HepG2 (cell line): ENCODE measurements around the gene OSBPL10. TPM values are rescaled to one million over a fixed set of nuclear protein-coding genes. Genes with fewer than 3 reads are reported as not detected.

Source experiments
- ATAC-seq: fragments of 200-7000 bp; cut with Tn5 transposase; 3 replicates; pipeline ENCODE4 v1.9.1; 2020; ENCODE audit warnings: mild to moderate bottlenecking, moderate library complexity
- BruUV-seq: library from RNA; stranded (reverse); fragments of 400-500 nt; replicated peaks from 2 replicates; lab custom pipeline; 2021; lab: Mats Ljungman, UMichigan
- CTCF ChIA-PET: fragments of 300-600 bp; formaldehyde crosslinking; extraction: SDS; loops from one replicate; lab custom pipeline; 2021; ENCODE audit warnings: low total read pairs, inconsistent platforms, low intra/inter-chr PET ratio; lab: Yijun Ruan, JAX
- POLR2A ChIA-PET: fragments of 350-600 bp; sonication (Branson Sonifier 250); formaldehyde crosslinking; loops from one replicate; lab custom pipeline; 2020; ENCODE audit warnings: antibody characterized with exemption, inconsistent platforms; lab: Yijun Ruan, JAX
- DNase-seq: peaks from one replicate; pipeline ENCODE4 v3.0.0-alpha.2; 2015; ENCODE audit warnings: low spot score
- FAIRE-seq: peaks from 3 replicates; lab custom pipeline; 2011; peaks lifted over from hg19 to GRCh38; lab: Jason Lieb, UNC
- H2AFZ ChIP-seq: one replicate; pipeline ENCODE4 v1.6.1; 2011; ENCODE audit warnings: low read length, inconsistent platforms
- H3K27ac ChIP-seq: fragments of 300-600 bp; 3 replicates; pipeline ENCODE4 v1.8.0; 2011; ENCODE audit warnings: mixed run types, mild to moderate bottlenecking, mixed read lengths, low read length, inconsistent platforms; ENCODE audit not compliant: insufficient read depth; ENCODE audit errors: extremely low read length
- H3K27me3 ChIP-seq, 2 experiments: fragments of 200-600 bp in 1 of 2; 2 replicates in 1 of 2; 3 replicates in 1 of 2; pipeline versions ENCODE4 v1.6.0 to v1.8.0; 2011; ENCODE audit warnings: low read length in 2 of 2, mild to moderate bottlenecking in 2 of 2, moderate library complexity in 2 of 2, inconsistent platforms in 1 of 2; ENCODE audit not compliant: insufficient read depth in 2 of 2, control insufficient read depth in 1 of 2
- H3K36me3 ChIP-seq, 2 experiments: fragments of 200-600 bp in 1 of 2; replicated peaks in 1 of 2; 2 replicates in 1 of 2; 3 replicates in 1 of 2; pipeline versions ENCODE4 v1.5.1 to v1.8.0; 2011; ENCODE audit warnings: low read length in 2 of 2, inconsistent platforms in 1 of 2; ENCODE audit not compliant: insufficient read depth in 2 of 2, control insufficient read depth in 1 of 2
- H3K4me1 ChIP-seq: 2 replicates; pipeline ENCODE4 v1.5.1; 2012; ENCODE audit warnings: low read length, inconsistent platforms; ENCODE audit not compliant: insufficient read depth
- H3K4me2 ChIP-seq: 2 replicates; pipeline ENCODE4 v1.6.0; 2011; ENCODE audit warnings: low read depth, low read length, inconsistent platforms
- H3K4me3 ChIP-seq, 3 experiments: fragments of 200-600 bp in 1 of 3; sonication (generic), shearing (Covaris generic) in 1 of 3; replicated peaks in 1 of 3; 2 replicates each; pipeline ENCODE4 v1.5.1; 2011 to 2016; ENCODE audit warnings: low read length in 3 of 3, inconsistent platforms in 2 of 3, low read depth in 2 of 3, mild to moderate bottlenecking in 2 of 3, control low read depth in 1 of 3, mixed read lengths in 1 of 3; ENCODE audit not compliant: insufficient read depth in 1 of 3
- H3K79me2 ChIP-seq: one replicate; pipeline ENCODE4 v1.6.1; 2011; ENCODE audit warnings: low read length, inconsistent platforms; ENCODE audit not compliant: insufficient read depth
- H3K9ac ChIP-seq: 2 replicates; pipeline ENCODE4 v1.6.0; 2011; ENCODE audit warnings: mild to moderate bottlenecking, low read depth, low read length, inconsistent platforms; ENCODE audit not compliant: insufficient read depth
- H3K9me3 ChIP-seq: 2 replicates; pipeline ENCODE4 v1.5.1; 2012; ENCODE audit warnings: mild to moderate bottlenecking, low read length
- H4K20me1 ChIP-seq: 2 replicates; pipeline ENCODE4 v1.6.0; 2011; ENCODE audit warnings: inconsistent platforms, mild to moderate bottlenecking, low read length, moderate library complexity; ENCODE audit not compliant: insufficient read depth
- BHLHE40 ChIP-seq: IDR thresholded peaks from 2 replicates; pipeline ENCODE4 v1.6.1; 2011; ENCODE audit warnings: low read length, improper control_type of control experiment
- CHD4 ChIP-seq: fragments of 200-600 bp; sonication (generic); IDR thresholded peaks from 2 replicates; pipeline ENCODE4 v1.7.0; 2017; ENCODE audit warnings: mild to moderate bottlenecking, low read length, borderline replicate concordance
- CREM ChIP-seq, 2 experiments: sonication (generic) in 1 of 2; formaldehyde crosslinking in 1 of 2; IDR thresholded peaks; 2 replicates each; pipeline versions ENCODE4 v1.4.0 to v1.6.1; 2016 to 2020; ENCODE audit warnings: antibody characterized with exemption in 1 of 2, mild to moderate bottlenecking in 1 of 2, missing genetic modification reagents in 1 of 2
- DMAP1 ChIP-seq: IDR thresholded peaks from 2 replicates; pipeline ENCODE4 v1.6.1; 2016
- FOSL1 ChIP-seq: sonication (generic); formaldehyde crosslinking; IDR thresholded peaks from 2 replicates; pipeline ENCODE4 v1.9.0; 2021; ENCODE audit warnings: missing genetic modification reagents, borderline replicate concordance
- FOXA3 ChIP-seq: IDR thresholded peaks from 2 replicates; pipeline ENCODE4 v1.6.1; 2016; ENCODE audit warnings: missing genetic modification reagents, missing compliant biosample characterization
- FOXK2 ChIP-seq: fragments of 450-650 bp; IDR thresholded peaks from 2 replicates; pipeline ENCODE4 v1.6.1; 2016
- IKZF4 ChIP-seq: sonication (generic); formaldehyde crosslinking; IDR thresholded peaks from 2 replicates; pipeline ENCODE4 v1.5.1; 2020; ENCODE audit warnings: borderline replicate concordance, mild to moderate bottlenecking, low read depth, missing genetic modification reagents; ENCODE audit errors: not compliant biosample characterization
- KDM5B ChIP-seq: sonication (generic); formaldehyde crosslinking; IDR thresholded peaks from 2 replicates; pipeline ENCODE4 v1.4.0; 2020; ENCODE audit warnings: missing genetic modification reagents, mild to moderate bottlenecking, borderline replicate concordance
- MZF1 ChIP-seq: sonication (generic); formaldehyde crosslinking; IDR thresholded peaks from 2 replicates; pipeline ENCODE4 v1.8.1; 2023; ENCODE audit warnings: mild to moderate bottlenecking, missing genetic modification reagents, borderline replicate concordance
- POGZ ChIP-seq: sonication (generic); formaldehyde crosslinking; IDR thresholded peaks from 2 replicates; pipeline ENCODE4 v1.4.0; 2020; ENCODE audit warnings: mild to moderate bottlenecking, missing genetic modification reagents
- POLR2AphosphoS5 ChIP-seq: IDR thresholded peaks from 2 replicates; pipeline ENCODE4 v1.6.1; 2012; ENCODE audit warnings: low read depth, low read length
- SNAI1 ChIP-seq: sonication (generic); formaldehyde crosslinking; IDR thresholded peaks from 2 replicates; pipeline ENCODE4 v1.5.0; 2020; ENCODE audit warnings: mild to moderate bottlenecking, missing genetic modification reagents, borderline replicate concordance
- YEATS4 ChIP-seq: sonication (generic); formaldehyde crosslinking; IDR thresholded peaks from 2 replicates; pipeline ENCODE4 v1.4.0; 2020; ENCODE audit warnings: missing genetic modification reagents, borderline replicate concordance
- ZBTB21 ChIP-seq: sonication (generic); formaldehyde crosslinking; IDR thresholded peaks from 2 replicates; pipeline ENCODE4 v1.4.0; 2020; ENCODE audit warnings: missing genetic modification reagents
- ZFP90 ChIP-seq: sonication (generic); formaldehyde crosslinking; IDR thresholded peaks from 2 replicates; pipeline ENCODE4 v1.8.0; 2022; ENCODE audit warnings: missing genetic modification reagents, mild to moderate bottlenecking, inconsistent platforms, borderline replicate concordance
- ZNF615 ChIP-seq: sonication (generic); formaldehyde crosslinking; IDR thresholded peaks from 2 replicates; pipeline ENCODE4 v1.5.0; 2020; ENCODE audit warnings: mild to moderate bottlenecking, missing genetic modification reagents, borderline replicate concordance
- WGBS: methylation state at CpG from one replicate; pipeline ENCODE4 v1.1.6; 2017; ENCODE audit warnings: low lambda C conversion rate; 5-methylcytosine and 5-hydroxymethylcytosine counted together
- in situ Hi-C: cut with HindIII; loops from 2 replicates; pipeline ENCODE4 v1.10.0; 2017; ENCODE audit warnings: low pct_unique_long_range_greater_than_20kb; ENCODE audit not compliant: extremely low pct_ligation_motif_present
- intact Hi-C: fragments of 100-400 bp; cut with micrococcal nuclease; formaldehyde crosslinking; loops from one replicate; pipeline ENCODE4 v1.10.0; 2022; ENCODE audit not compliant: unreplicated experiment
- polyA plus RNA-seq, 8 experiments: library from polyadenylated mRNA; depleted of rRNA in 3 of 8; stranded (reverse) in 7 of 8; unstranded in 1 of 8; fragments of >200 nt; fragmentation: Illumina TruSeq in 4 of 8; extraction: Trizol in 4 of 8; gene quantifications; 2 replicates each; pipeline versions ENCODE4 v1.2.1 to v1.2.3, GENCODE V29; 2011 to 2016; ENCODE audit warnings: low read depth in 4 of 8, missing spikeins in 1 of 8, mixed read lengths in 1 of 8; ENCODE audit not compliant: insufficient read depth in 1 of 8
- total RNA-seq, 5 experiments: library from RNA; depleted of rRNA; stranded (reverse); fragments of >200 nt; fragmentation: Illumina TruSeq; extraction: Trizol; gene quantifications; 2 replicates each; pipeline ENCODE4 v1.2.3, GENCODE V29; 2016; ENCODE audit warnings: low read depth in 1 of 5
- TF ChIP-seq, protein P1 (sequence below): sonication (generic); formaldehyde crosslinking; IDR thresholded peaks from 2 replicates; pipeline ENCODE4 v1.4.0; 2020; ENCODE audit warnings: missing genetic modification reagents, borderline replicate concordance
- TF ChIP-seq, protein P2 (sequence below): sonication (generic); formaldehyde crosslinking; IDR thresholded peaks from 2 replicates; pipeline ENCODE4 v1.4.0; 2020; ENCODE audit warnings: missing genetic modification reagents
- TF ChIP-seq, protein P3 (sequence below): sonication (generic); formaldehyde crosslinking; IDR thresholded peaks from 2 replicates; pipeline ENCODE4 v1.5.1; 2020; ENCODE audit warnings: mild to moderate bottlenecking, missing genetic modification reagents, moderate library complexity

Gene OSBPL10
- total and polyA plus RNA-seq, 2 of the 13 experiments (the other 11 are each of a cell fraction or from before 2014, with no cell fraction given) = 10.3 to 28.6 TPM

DNA sequence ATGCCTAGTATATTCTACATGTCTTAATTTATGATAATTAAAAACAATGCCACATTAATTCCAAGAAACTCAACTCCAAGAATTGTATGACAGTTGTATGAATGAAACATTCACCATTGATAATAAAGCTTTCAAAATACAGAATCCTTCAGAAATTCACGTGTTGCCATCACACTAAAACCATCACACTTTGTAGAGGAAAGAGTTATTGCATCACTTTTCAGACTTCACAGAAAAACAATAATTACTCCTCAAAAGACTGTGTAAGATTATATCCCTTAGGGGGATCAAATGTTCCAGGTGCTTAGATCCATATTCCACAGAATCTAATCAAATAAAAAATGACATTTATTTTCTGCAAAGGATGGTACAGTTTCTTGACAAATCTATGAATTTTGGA is 85.0 kb downstream of the OSBPL10 start (continued):
- TF ChIP-seq, protein P1, sequence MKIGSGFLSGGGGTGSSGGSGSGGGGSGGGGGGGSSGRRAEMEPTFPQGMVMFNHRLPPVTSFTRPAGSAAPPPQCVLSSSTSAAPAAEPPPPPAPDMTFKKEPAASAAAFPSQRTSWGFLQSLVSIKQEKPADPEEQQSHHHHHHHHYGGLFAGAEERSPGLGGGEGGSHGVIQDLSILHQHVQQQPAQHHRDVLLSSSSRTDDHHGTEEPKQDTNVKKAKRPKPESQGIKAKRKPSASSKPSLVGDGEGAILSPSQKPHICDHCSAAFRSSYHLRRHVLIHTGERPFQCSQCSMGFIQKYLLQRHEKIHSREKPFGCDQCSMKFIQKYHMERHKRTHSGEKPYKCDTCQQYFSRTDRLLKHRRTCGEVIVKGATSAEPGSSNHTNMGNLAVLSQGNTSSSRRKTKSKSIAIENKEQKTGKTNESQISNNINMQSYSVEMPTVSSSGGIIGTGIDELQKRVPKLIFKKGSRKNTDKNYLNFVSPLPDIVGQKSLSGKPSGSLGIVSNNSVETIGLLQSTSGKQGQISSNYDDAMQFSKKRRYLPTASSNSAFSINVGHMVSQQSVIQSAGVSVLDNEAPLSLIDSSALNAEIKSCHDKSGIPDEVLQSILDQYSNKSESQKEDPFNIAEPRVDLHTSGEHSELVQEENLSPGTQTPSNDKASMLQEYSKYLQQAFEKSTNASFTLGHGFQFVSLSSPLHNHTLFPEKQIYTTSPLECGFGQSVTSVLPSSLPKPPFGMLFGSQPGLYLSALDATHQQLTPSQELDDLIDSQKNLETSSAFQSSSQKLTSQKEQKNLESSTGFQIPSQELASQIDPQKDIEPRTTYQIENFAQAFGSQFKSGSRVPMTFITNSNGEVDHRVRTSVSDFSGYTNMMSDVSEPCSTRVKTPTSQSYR (CRISPR knock-in tag) = no peak

DNA sequence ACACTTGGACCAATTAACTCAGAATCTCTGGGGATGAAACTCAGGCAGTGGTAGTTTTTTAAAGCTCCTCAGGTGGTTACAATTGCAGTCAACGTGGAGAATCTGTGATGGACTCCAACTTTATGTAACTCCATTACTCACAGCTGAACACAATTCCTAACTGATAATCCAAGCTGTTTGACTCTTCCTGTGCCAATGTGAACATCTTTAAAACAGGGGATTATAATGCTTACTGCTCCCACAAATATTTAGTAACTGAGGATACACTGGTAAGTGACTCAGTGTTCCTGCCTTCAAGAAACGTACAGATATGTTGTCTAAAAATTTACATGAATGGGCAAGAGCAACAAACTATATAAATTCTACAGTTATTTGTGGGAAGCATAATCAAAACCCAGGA is 85.6 kb downstream of the OSBPL10 start:
- ATAC-seq (no peak), FAIRE-seq (no peak), DNase-seq (no peak)
- BruUV-seq = no TSS peak
- Histone ChIP-seq H3K4me3 (no peak overlapping the region), H3K9me3 (no peaks in the 10 kb centered on the region), H3K27ac (no peak overlapping the region), H3K9ac (no peak overlapping the region), H3K4me2 (no peak overlapping the region), H3K79me2 (peaks cover 20% of the 10 kb centered on the region), H2AFZ (no peak overlapping the region), H3K27me3 (no peaks in the 10 kb centered on the region), H3K4me1 (peaks cover 15% of the 10 kb centered on the region), H3K36me3 (peaks cover 0 to 4% of the 10 kb centered on the region in 2 experiments; a peak in 2 of 5 replicates), H4K20me1 (no peaks in the 10 kb centered on the region)
- in situ Hi-C loops = no loop called here
- intact Hi-C loops = no loop called here
- POLR2A ChIA-PET = no interaction called here
- WGBS = 84% methylated on average over 2 of the region's 2 CpGs
- TF ChIP-seq, protein P2, sequence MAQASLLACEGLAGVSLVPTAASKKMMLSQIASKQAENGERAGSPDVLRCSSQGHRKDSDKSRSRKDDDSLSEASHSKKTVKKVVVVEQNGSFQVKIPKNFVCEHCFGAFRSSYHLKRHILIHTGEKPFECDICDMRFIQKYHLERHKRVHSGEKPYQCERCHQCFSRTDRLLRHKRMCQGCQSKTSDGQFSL = no peak
- no peak for TF ChIP-seq POLR2AphosphoS5
- TF ChIP-seq CREM (IDR thresholded peaks at IDR 0.05) = no peak
- TF ChIP-seq CREM (CRISPR knock-in tag; IDR thresholded peaks at IDR 0.05) = no peak
- TF ChIP-seq ZFP90 = no peak
- TF ChIP-seq DMAP1 (CRISPR knock-in tag) = no peak
- TF ChIP-seq CHD4 = no peak
- no peak for TF ChIP-seq MZF1
- no peak for TF ChIP-seq FOXA3
- TF ChIP-seq, protein P3, sequence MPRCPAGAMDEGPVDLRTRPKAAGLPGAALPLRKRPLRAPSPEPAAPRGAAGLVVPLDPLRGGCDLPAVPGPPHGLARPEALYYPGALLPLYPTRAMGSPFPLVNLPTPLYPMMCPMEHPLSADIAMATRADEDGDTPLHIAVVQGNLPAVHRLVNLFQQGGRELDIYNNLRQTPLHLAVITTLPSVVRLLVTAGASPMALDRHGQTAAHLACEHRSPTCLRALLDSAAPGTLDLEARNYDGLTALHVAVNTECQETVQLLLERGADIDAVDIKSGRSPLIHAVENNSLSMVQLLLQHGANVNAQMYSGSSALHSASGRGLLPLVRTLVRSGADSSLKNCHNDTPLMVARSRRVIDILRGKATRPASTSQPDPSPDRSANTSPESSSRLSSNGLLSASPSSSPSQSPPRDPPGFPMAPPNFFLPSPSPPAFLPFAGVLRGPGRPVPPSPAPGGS (CRISPR knock-in tag) = no peak
- no peak for TF ChIP-seq ZNF615 (CRISPR knock-in tag)
- no peak for TF ChIP-seq FOXK2
- TF ChIP-seq POGZ = no peak
- no peak for TF ChIP-seq ZBTB21 (CRISPR knock-in tag)
- no peak for TF ChIP-seq BHLHE40
- no peak for TF ChIP-seq KDM5B
- no peak for TF ChIP-seq IKZF4 (CRISPR knock-in tag)
- TF ChIP-seq FOSL1 (CRISPR knock-in tag) = no peak
- TF ChIP-seq SNAI1 = no peak
- no peak for TF ChIP-seq YEATS4 (CRISPR knock-in tag)
- CTCF ChIA-PET = no interaction called here
